Kasumi-1 (cell line): ENCODE measurements around the gene GDPD2.
A peak's percentile ranks its signal among the peaks of the same experiment; 100 is the strongest.

ENCODE experiments used
- DNase-seq, 2 experiments: peaks; one replicate each; lab custom pipeline; 2025; lab: John Stamatoyannopoulos, UW

The GDPD2 gene

DNA sequence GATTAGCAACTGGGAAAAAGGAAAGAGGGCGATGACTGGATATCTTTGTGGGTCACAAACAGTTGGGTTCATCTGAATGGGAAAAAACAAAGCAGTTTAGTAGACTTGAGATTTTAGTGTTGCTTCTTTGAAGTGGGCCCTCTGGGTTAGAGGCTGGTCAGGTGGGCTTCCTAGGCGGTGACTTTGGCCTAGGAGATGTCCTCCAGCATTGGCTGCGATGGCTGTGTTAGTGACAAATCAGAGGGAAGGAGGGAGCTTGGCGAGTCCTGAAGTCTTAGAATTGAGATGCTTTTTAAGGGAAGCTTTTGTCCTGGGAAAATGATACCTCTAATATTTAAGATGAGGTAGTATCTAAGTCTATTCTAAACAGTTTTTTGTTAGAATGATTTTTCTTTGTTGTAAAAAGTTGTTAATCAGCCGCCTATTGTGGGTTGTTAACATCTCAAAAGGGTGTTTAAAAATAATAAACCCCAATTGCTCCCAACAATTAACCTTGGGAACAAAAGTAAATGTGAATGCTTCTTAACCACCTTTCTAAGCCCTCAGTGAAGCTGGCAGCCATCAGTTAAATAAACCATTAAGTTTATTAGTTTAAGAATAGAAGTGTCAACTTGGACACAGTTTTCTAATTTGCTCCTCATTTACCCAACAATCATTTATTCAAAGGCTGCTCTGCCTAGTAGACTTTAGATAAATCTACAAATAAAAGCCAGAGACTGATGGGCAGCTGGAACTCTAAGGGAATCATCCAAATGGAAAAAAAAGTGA lies 53.2 kb downstream of the GDPD2 start:
- no peak for DNase-seq

DNA sequence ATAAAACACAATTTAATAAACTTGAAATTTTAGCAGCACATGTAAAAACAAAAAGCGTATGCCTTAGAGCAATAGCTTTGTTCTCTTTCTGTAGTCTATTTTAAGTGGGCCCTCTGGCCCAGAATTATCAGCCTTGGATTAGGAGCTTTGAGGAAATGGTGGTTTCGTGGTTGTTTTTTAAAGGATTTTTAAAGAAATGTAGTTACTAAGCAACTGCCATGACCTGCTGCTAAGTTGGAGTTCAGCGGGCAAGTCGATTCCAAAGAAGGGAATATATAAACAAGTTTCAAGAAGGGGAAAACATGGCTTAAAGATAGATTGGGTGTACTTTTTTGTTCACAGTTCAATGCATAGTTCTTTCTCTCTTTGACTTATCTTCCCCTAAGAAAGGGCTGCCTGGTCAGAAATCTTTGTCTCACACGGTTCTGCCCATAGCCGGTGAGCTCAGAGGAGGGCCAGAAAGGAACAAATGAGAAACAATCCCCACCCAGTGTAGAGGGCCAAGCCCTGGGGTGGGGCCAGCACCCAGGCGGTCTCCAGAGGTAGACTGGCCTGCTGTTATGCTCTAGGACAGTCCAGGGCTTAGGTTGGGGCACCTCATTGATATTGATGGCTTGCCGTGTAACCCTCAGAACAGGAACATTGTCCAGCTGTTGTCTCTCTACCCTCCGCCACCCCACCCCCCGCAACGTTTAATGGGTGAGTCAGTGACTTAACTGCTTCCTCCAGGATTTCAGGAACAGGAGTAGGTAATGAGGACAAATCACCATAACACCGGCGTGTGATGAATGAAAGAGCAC lies 54.0 kb downstream of the GDPD2 start:
- peak; percentile 42 to 49 for DNase-seq

DNA sequence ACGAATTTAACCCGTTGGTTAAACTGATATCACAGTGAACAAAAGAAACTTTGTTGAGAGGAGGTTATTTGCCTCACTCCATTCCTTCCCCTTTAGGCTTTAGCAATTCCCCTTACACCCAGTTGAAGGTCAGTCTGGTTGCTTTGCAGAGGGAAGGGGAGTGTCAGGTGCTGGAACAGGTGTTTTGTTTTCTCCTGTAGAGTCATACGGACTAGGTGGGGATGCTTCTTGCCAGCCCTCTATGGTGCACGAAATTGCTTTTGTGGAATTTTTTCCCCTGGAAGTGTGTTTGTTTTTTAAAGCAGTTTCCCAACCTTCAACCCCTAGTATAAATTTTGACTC lies 54.6 kb downstream of the GDPD2 start:
- DNase-seq: no peak

DNA sequence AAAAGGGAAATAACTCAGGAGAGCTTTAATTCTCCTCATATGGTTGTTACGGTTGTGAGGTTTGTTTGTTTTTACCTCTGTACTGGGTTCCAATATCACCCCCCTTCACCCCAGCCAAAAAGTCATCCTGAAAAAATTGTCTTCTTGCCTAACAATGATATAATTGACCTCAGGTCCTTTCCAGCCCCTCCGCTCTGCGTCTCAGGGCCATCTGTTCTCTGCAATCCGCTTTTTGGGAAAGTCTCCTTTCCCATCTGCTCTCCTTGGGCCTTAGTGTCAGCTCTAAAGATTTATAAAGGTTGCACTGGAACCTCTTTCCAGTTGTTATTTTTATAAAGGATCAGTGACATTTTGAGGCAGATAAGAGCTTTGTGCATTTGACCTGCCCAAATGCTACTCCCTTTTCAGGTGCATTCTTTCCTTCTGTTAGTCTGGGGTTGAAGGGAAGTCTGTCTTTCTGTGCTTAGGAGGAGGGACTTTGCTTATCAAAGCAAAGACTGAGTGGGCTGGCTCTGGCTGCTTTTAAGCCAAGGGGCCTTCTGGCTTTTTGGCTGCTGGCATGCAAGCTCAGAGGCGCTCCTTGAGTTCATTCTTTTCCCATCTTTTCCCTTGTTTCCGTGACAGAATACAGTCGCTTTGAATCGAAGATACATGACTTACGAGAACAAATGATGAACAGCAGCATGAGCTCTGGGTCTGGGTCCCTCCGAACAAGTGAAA lies 55.6 kb downstream of the GDPD2 start:
- no peak for DNase-seq

DNA sequence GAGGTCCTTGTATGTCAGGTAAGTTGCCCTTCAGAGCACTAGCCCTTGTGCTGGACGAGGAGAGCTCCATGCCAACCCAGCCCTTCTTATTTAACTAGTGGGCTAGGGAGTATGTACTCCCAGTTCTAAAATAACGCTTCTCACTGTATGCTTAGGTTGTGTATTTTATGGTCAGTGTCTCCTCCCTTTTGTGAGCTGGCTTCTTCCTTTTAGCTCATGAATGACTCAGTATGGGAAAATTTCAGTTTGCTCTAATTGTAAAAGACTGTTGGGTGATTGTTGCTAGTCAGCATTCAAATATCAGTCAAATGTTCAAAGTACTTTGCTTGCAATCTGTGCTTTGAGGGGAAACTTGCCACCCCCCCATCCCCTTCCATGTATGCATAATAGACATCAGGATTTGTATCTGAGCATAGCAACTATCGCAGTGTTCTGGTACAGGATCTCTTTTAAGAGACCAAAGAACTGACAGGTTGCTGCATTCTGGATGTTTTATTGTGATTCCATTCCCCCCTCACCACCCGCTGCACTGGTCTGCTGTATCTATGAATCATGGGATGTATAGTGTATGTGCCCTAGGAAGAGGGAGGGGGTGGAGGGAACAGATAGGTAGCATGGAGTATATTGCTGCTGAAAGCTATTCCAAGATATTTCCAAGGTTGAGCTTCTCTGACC lies 56.3 kb downstream of the GDPD2 start:
- DNase-seq: no peak

DNA sequence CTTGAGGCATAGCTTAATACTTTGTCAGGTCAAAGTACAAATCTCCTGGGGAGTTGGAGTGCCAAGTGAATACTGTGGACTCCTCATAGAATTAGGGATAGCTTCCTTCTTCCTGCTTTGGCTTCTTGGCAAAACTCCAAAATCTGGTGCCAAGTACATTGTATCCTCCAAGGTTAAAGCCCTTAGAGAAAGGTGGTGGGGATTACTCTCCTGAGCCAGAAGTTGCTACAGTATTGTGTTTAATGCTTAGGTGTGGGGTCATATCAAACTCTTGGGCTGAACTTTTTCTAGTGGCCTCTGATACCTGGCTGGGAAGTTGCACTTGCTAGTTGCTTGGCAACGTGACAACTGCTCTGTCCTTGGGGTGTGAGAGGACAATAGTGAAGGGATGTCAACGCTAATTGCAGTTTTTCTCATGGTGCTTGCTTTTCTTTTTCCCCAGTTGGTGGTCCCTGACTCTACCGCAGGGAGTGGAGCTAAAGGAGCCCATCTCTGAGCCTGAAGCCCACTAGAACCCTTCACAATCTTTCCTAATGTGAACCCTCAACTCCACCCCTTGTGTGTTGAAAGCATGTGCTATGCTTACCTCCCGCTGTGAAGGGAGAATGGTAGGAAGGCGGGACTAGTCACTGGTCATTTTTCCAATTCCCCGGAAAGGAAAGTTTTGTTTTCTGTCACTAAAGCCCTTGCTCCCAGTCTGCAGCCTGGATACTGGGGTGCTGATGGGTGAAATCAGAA lies 57.0 kb downstream of the GDPD2 start:
- DNase-seq: no peak

DNA sequence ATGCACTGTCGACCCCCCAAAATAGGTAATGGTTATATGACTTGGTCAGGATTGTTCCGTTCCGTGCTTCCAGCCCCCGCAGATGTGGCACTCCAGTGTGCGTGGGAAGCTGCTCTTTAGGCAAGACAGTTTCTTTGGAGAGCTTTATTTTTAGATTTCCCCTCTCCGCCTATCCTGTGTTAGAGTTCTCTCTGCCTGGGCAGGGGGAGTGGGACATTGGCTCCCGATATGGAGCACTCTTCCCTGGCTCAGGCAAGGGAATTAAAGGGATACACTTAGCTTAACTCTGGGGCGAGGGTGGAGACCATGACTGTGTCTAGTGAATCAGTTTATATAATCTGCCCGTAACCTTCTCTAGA lies 57.5 kb downstream of the GDPD2 start:
- DNase-seq: no peak

DNA sequence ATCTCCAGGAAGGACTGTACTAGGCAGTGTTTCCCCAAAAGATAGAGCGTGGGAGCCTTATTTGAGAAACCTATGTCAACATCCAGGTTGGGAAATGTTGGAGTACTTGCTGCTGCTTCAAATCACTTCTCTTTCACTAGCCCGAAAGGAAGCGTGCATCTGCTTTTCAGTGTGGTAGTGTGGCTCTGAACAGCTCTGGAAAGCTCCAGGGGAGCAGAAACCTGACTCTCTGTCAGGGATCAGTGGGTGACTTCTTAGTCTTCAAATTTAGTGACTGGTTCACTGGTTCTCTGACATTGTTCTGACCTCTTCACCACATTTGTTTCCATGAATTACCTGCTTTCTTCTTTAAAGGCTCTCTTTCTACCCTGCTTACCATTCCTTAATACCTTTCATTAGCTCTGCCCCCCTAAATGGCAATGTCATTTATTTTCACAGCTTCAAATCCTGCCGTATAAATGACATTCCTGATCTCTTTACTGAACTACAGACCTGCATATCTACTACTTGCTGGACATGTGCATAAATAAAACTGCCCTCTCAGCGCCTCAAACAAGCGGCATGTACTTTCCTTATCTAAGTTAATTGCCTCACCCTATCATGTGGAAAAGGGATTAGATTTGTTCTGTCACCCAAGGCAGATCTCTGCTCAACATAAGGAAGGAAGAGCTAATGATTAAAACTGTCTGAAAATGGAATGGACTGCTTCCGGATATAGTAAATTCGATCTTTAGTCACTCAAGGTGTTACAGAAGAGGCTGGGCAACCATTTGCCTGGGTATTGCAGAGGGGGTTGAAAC lies 58.6 kb downstream of the GDPD2 start:
- no peak for DNase-seq

DNA sequence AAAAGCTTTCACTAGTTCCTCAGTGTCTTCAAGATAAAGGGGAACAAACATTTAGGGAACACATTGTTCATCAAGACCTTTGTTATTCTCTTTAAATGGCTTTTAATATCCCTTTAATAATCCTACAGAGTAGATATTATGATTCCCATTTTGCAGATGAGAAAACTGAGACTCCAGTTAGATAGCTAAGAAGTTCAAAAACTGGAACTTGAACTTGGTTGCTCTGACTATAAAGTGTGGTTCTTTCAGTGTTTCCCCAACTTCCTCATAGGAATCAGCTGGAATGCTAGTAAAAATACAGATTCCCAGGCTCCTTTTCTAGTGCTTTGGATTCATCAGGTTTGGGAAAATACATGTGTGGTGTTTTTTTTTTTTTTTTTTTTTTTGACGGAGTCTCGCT lies 59.2 kb downstream of the GDPD2 start:
- no peak for DNase-seq
